HCT116 (cell line): Measurements from ENCODE around the gene GSAP. TPM values are rescaled to one million over a fixed set of nuclear protein-coding genes. Genes with fewer than 3 reads are reported as not detected.

ENCODE experiments used
- ATAC-seq: fragments of 200-7000 bp; cut with Tn5 transposase; 2 replicates; pipeline ENCODE4 v1.9.1; 2020; ENCODE audit warnings: mild to moderate bottlenecking, moderate library complexity
- BruUV-seq: library from RNA; stranded (reverse); fragments of 400-500 nt; replicated peaks from 2 replicates; lab custom pipeline; 2021; lab: Mats Ljungman, UMichigan
- CTCF ChIA-PET: fragments of 300-600 bp; sonication (Branson Sonifier 250); formaldehyde crosslinking; loops from one replicate; lab custom pipeline; 2021; ENCODE audit warnings: antibody characterized with exemption; lab: Charles Lee
- POLR2A ChIA-PET: fragments of 300-600, 350-600 bp; sonication (Branson Sonifier 250); formaldehyde crosslinking; loops from one replicate; lab custom pipeline; 2021; ENCODE audit warnings: antibody characterized with exemption; lab: Charles Lee
- RAD21 ChIA-PET, 2 experiments: fragments of 300-600 bp; sonication (Branson Sonifier 250); formaldehyde crosslinking; loops; one replicate each; lab custom pipeline; 2023; ENCODE audit warnings: low total read pairs in 2 of 2; ENCODE audit not compliant: uncharacterized antibody in 2 of 2, unreplicated experiment in 2 of 2, low non-redundant PET in 1 of 2; lab: Charles Lee
- DNase-seq: peaks from one replicate; pipeline ENCODE4 v3.0.0-alpha.2; 2010; ENCODE audit warnings: low read depth, low spot score
- H2AFZ ChIP-seq: fragments of 200-600 bp; shearing (Covaris generic), sonication (generic); 2 replicates; pipeline ENCODE4 v1.6.1; 2017; ENCODE audit warnings: low read depth, mixed run types, mixed read lengths, antibody characterized with exemption, low read length; ENCODE audit not compliant: poor library complexity, severe bottlenecking
- H3K27ac ChIP-seq: 2 replicates; pipeline ENCODE4 v1.5.1; 2012; ENCODE audit warnings: low read depth, low read length
- H3K27me3 ChIP-seq: fragments of 200-600 bp; sonication (generic); 2 replicates; pipeline ENCODE4 v1.6.1; 2016; ENCODE audit warnings: mixed run types, low read length, mixed read lengths; ENCODE audit not compliant: insufficient read depth
- H3K36me3 ChIP-seq, 2 experiments: fragments of 200-500 bp in 1 of 2; fragments of 200-600 bp in 1 of 2; sonication (Bioruptor generic) in 1 of 2; sonication (generic) in 1 of 2; 2 replicates each; pipeline versions ENCODE4 v1.5.1 to v1.6.1; 2014 to 2016; ENCODE audit warnings: low read length in 2 of 2, inconsistent platforms in 1 of 2, mixed read lengths in 1 of 2, mixed run types in 1 of 2; ENCODE audit not compliant: insufficient read depth in 2 of 2, control insufficient read depth in 1 of 2
- H3K4me1 ChIP-seq, 2 experiments: fragments of 200-600 bp in 1 of 2; sonication (generic) in 1 of 2; 2 replicates each; pipeline versions ENCODE4 v1.5.1 to v1.6.1; 2012 to 2017; ENCODE audit warnings: low read length in 2 of 2, inconsistent platforms in 1 of 2, mild to moderate bottlenecking in 1 of 2, mixed read lengths in 1 of 2, mixed run types in 1 of 2, moderate library complexity in 1 of 2; ENCODE audit not compliant: insufficient read depth in 2 of 2, control insufficient read depth in 1 of 2
- H3K4me2 ChIP-seq: fragments of 200-600 bp; sonication (generic); 2 replicates; pipeline ENCODE4 v1.6.1; 2017; ENCODE audit warnings: mixed run types, low read length, mixed read lengths
- H3K4me3 ChIP-seq, 2 experiments: fragments of 200-600 bp in 1 of 2; sonication (generic) in 1 of 2; replicated peaks in 1 of 2; 2 replicates each; pipeline ENCODE4 v1.5.1; 2011 to 2016; ENCODE audit warnings: low read length in 2 of 2, control low read depth in 1 of 2, low read depth in 1 of 2, mild to moderate bottlenecking in 1 of 2, mixed read lengths in 1 of 2, mixed run types in 1 of 2
- H3K79me2 ChIP-seq: fragments of 200-600 bp; sonication (generic); 2 replicates; pipeline ENCODE4 v1.6.1; 2017; ENCODE audit warnings: mild to moderate bottlenecking, mixed run types, low read length, moderate library complexity, mixed read lengths; ENCODE audit not compliant: insufficient read depth
- H3K9ac ChIP-seq: fragments of 200-600 bp; sonication (generic); 2 replicates; pipeline ENCODE4 v1.6.1; 2016; ENCODE audit warnings: low read length, mixed read lengths
- H3K9me2 ChIP-seq: fragments of 200-600 bp; sonication (generic), shearing (Covaris generic); 2 replicates; pipeline ENCODE4 v1.6.1; 2017; ENCODE audit warnings: mixed run types, mild to moderate bottlenecking, moderate library complexity; ENCODE audit not compliant: insufficient read depth
- H3K9me3 ChIP-seq, 2 experiments: fragments of 200-500 bp in 1 of 2; fragments of 200-600 bp in 1 of 2; sonication (Bioruptor generic) in 1 of 2; sonication (generic) in 1 of 2; 2 replicates each; pipeline ENCODE4 v1.6.1; 2014 to 2017; ENCODE audit warnings: low read length in 2 of 2, mixed read lengths in 2 of 2, inconsistent platforms in 1 of 2, low read depth in 1 of 2, mild to moderate bottlenecking in 1 of 2, mixed run types in 1 of 2, moderate library complexity in 1 of 2; ENCODE audit not compliant: control insufficient read depth in 1 of 2, insufficient read depth in 1 of 2
- H4K20me1 ChIP-seq: fragments of 200-600 bp; sonication (generic), shearing (Covaris generic); 2 replicates; pipeline ENCODE4 v1.6.1; 2017; ENCODE audit warnings: mixed run types, mild to moderate bottlenecking, moderate library complexity; ENCODE audit not compliant: insufficient read depth
- CEBPB ChIP-seq: IDR thresholded peaks from 2 replicates; pipeline ENCODE4 v1.6.1; 2012; ENCODE audit warnings: low read depth
- EGR1 ChIP-seq: IDR thresholded peaks from 2 replicates; pipeline ENCODE4 v1.6.1; 2012; ENCODE audit warnings: low read depth
- EZH2 ChIP-seq: fragments of 200-600 bp; sonication (generic); IDR thresholded peaks from 2 replicates; pipeline ENCODE4 v1.6.1; 2017; ENCODE audit warnings: antibody characterized with exemption, mixed run types
- EZH2phosphoT487 ChIP-seq: fragments of 200-600 bp; IDR thresholded peaks from 2 replicates; pipeline ENCODE4 v1.6.1; 2018; ENCODE audit warnings: antibody characterized with exemption, borderline replicate concordance
- FOSL1 ChIP-seq: IDR thresholded peaks from 2 replicates; pipeline ENCODE4 v1.6.1; 2012; ENCODE audit warnings: low read depth
- JUND ChIP-seq: IDR thresholded peaks from 2 replicates; pipeline ENCODE4 v1.6.1; 2012
- POLR2A ChIP-seq: IDR thresholded peaks from 2 replicates; pipeline ENCODE4 v1.7.0; 2011; ENCODE audit warnings: borderline replicate concordance; ENCODE audit not compliant: insufficient read depth, insufficient read length; ENCODE audit errors: extremely low read depth
- POLR2AphosphoS5 ChIP-seq: IDR thresholded peaks from 2 replicates; pipeline ENCODE4 v1.6.1; 2011; ENCODE audit warnings: mild to moderate bottlenecking, low read depth, low read length, moderate library complexity
- RAD21 ChIP-seq: IDR thresholded peaks from 2 replicates; pipeline ENCODE4 v1.6.1; 2012; ENCODE audit warnings: low read depth, mild to moderate bottlenecking
- SIN3A ChIP-seq: IDR thresholded peaks from 2 replicates; pipeline ENCODE4 v1.6.1; 2012; ENCODE audit warnings: low read depth
- SP1 ChIP-seq: IDR thresholded peaks from 2 replicates; pipeline ENCODE4 v1.6.1; 2012; ENCODE audit warnings: low read depth
- TCF7L2 ChIP-seq: IDR thresholded peaks from 2 replicates; pipeline ENCODE4 v1.7.0; 2011; ENCODE audit warnings: borderline replicate concordance, inconsistent platforms; ENCODE audit not compliant: insufficient read depth, insufficient read length; ENCODE audit errors: extremely low read depth
- ZBTB33 ChIP-seq: IDR thresholded peaks from 2 replicates; pipeline ENCODE4 v1.6.1; 2011; ENCODE audit warnings: mild to moderate bottlenecking, low read length, moderate library complexity; ENCODE audit not compliant: insufficient replicate concordance; ENCODE audit errors: extremely low read depth
- intact Hi-C: fragments of 100-400 bp; cut with micrococcal nuclease; formaldehyde crosslinking; loops from 2 replicates; pipeline ENCODE4 v1.10.0; 2022
- total RNA-seq: library from RNA; stranded (reverse); gene quantifications from one replicate; pipeline ENCODE4 v1.2.1, GENCODE V29; 2021; ENCODE audit not compliant: unreplicated experiment

GSAP gene
- total RNA-seq, 1 experiment from 2014 or later = not detected

GRCh38 chr7:77426052-77426404, 9.9 kb upstream of the GSAP start (continued):
- TF ChIP-seq ZBTB33 = no peak
- TF ChIP-seq EZH2 = no peak
- no peak for TF ChIP-seq POLR2AphosphoS5
- TF ChIP-seq EGR1 = no peak
- TF ChIP-seq POLR2A = no peak
- TF ChIP-seq RAD21 = no peak

- H3K9me3 ChIP-seq = no peaks in the 10 kb centered on the region
- ChIA-PET RAD21 (no interaction called here), POLR2A (no interaction called here), CTCF (interaction anchor here (0.9 kb wide), 1 partner anchor 178 kb away, joined by 3 read pairs; no protein-coding TSS in a partner anchor)
- no peaks in the 10 kb centered on the region for H3K27me3 ChIP-seq
- no peak overlapping the region for H3K9ac ChIP-seq
- no peaks in the 10 kb centered on the region for H3K79me2 ChIP-seq
- no peak overlapping the region for H3K27ac ChIP-seq
- H3K9me2 ChIP-seq = no peaks in the 10 kb centered on the region
- H3K4me2 ChIP-seq = peak overlapping the region; percentile 53
- TF ChIP-seq FOSL1 (peak; percentile 40; the same call in 1 of the 2 replicates), SP1 (peak; percentile 31; the same call in 1 of the 2 replicates), CEBPB (no peak), SIN3A (no peak), TCF7L2 (no peak), ZBTB33 (no peak), JUND (peak; percentile 36), EZH2phosphoT487 (no peak), POLR2AphosphoS5 (no peak)
- intact Hi-C loops = no loop called here
- H3K4me1 ChIP-seq = peaks cover 0 to 14% of the 10 kb centered on the region in 2 experiments; a peak in 2 of 4 replicates
- peak; percentile 59 for DNase-seq
- peak overlapping the region; percentile 80 for H2AFZ ChIP-seq
- ATAC-seq = peak; percentile 85
- BruUV-seq = no TSS peak
- no peaks in the 10 kb centered on the region for H4K20me1 ChIP-seq
- no peaks in the 10 kb centered on the region for H3K36me3 ChIP-seq
- H3K4me3 ChIP-seq = peak overlapping the region; percentile 2 to 6; a peak in 1 of 4 replicates
These were observed 9.2 kb upstream of the GSAP start for GRCh38 chr7:77425101-77426051.
